ENCODE measurements around the gene FASN. TPM values are rescaled to one million over a fixed set of nuclear protein-coding genes. Genes with fewer than 3 reads are reported as not detected.

FASN gene
- total and polyA plus RNA-seq, 2 of the 13 experiments (the other 11 are each of a cell fraction or from before 2014, with no cell fraction given): 51.7 to 101 TPM

- TF ChIP-seq, protein P1, sequence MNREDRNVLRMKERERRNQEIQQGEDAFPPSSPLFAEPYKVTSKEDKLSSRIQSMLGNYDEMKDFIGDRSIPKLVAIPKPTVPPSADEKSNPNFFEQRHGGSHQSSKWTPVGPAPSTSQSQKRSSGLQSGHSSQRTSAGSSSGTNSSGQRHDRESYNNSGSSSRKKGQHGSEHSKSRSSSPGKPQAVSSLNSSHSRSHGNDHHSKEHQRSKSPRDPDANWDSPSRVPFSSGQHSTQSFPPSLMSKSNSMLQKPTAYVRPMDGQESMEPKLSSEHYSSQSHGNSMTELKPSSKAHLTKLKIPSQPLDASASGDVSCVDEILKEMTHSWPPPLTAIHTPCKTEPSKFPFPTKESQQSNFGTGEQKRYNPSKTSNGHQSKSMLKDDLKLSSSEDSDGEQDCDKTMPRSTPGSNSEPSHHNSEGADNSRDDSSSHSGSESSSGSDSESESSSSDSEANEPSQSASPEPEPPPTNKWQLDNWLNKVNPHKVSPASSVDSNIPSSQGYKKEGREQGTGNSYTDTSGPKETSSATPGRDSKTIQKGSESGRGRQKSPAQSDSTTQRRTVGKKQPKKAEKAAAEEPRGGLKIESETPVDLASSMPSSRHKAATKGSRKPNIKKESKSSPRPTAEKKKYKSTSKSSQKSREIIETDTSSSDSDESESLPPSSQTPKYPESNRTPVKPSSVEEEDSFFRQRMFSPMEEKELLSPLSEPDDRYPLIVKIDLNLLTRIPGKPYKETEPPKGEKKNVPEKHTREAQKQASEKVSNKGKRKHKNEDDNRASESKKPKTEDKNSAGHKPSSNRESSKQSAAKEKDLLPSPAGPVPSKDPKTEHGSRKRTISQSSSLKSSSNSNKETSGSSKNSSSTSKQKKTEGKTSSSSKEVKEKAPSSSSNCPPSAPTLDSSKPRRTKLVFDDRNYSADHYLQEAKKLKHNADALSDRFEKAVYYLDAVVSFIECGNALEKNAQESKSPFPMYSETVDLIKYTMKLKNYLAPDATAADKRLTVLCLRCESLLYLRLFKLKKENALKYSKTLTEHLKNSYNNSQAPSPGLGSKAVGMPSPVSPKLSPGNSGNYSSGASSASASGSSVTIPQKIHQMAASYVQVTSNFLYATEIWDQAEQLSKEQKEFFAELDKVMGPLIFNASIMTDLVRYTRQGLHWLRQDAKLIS (CRISPR knock-in tag; IDR thresholded peaks at IDR 0.05): no peak
- TF ChIP-seq ARNTL (CRISPR knock-in tag; IDR thresholded peaks at IDR 0.05): no peak
- TF ChIP-seq SCMH1 (CRISPR knock-in tag; IDR thresholded peaks at IDR 0.05; ENCODE audit: borderline replicate concordance): no peak
- no peak for TF ChIP-seq BRD4 (CRISPR knock-in tag; IDR thresholded peaks at IDR 0.05)
- TF ChIP-seq NFE2L1 (CRISPR knock-in tag; IDR thresholded peaks at IDR 0.05; ENCODE audit: borderline replicate concordance): no peak
- TF ChIP-seq AGO1 (IDR thresholded peaks at IDR 0.05; ENCODE audit: low read depth, low read length, poor library complexity, severe bottlenecking): peak; percentile 79
- no peak for TF ChIP-seq THYN1 (CRISPR knock-in tag; IDR thresholded peaks at IDR 0.05; ENCODE audit: borderline replicate concordance, low read depth)
- no peak for TF ChIP-seq ZNF780A (CRISPR knock-in tag; IDR thresholded peaks at IDR 0.05)
- peak; percentile 93 for TF ChIP-seq GABPB1 (CRISPR knock-in tag; IDR thresholded peaks at IDR 0.05)
- no peak for TF ChIP-seq POLR2AphosphoS5 (IDR thresholded peaks at IDR 0.05; ENCODE audit: low read depth, low read length)
- TF ChIP-seq ZNF549 (CRISPR knock-in tag; IDR thresholded peaks at IDR 0.05): no peak
- no peak for TF ChIP-seq JDP2 (CRISPR knock-in tag; IDR thresholded peaks at IDR 0.05; ENCODE audit: borderline replicate concordance)
- no peak for TF ChIP-seq RBM22 (optimal IDR thresholded peaks at IDR 0.05; ENCODE audit: low read length)
- no peak for TF ChIP-seq KDM4B (CRISPR knock-in tag; IDR thresholded peaks at IDR 0.05)
- no peak for TF ChIP-seq ELF1 (CRISPR knock-in tag; IDR thresholded peaks at IDR 0.05)
- TF ChIP-seq ZNF318 (CRISPR knock-in tag; IDR thresholded peaks at IDR 0.05): no peak
- TF ChIP-seq ZSCAN21 (CRISPR knock-in tag; IDR thresholded peaks at IDR 0.05; ENCODE audit: borderline replicate concordance): peak; percentile 50; the same call in 1 of the 2 replicates
- TF ChIP-seq ZKSCAN5 (CRISPR knock-in tag; IDR thresholded peaks at IDR 0.05): no peak
These were observed 46.0 kb downstream of the FASN start, which contains the start of the genes GPS1 and RFNG (continued) for GRCh38 chr17:82051776-82052637.

All from HepG2 (cell line).